HG03575 (cell line): ENCODE results near the gene UNC13B.
"Not testable (repeated sequence)": the region's sequence is repeated elsewhere in the genome, so short reads cannot be mapped to it uniquely, and the experiment has no call there.

ENCODE experiments used
- ATAC-seq: cut with Tn5 transposase; IDR thresholded peaks from one replicate; pipeline ENCODE4 v1.9.1; 2021; ENCODE audit not compliant: unreplicated experiment, insufficient number of reproducible peaks, low FRiP score; ENCODE audit errors: extremely low read depth

The UNC13B gene

GRCh38 chr9:35396560-35397215 is 234.9 kb downstream of the UNC13B start:
- ATAC-seq = no peak

GRCh38 chr9:35397216-35397698 is 235.4 kb downstream of the UNC13B start:
- ATAC-seq = no peak

GRCh38 chr9:35397923-35398322 is 236.1 kb downstream of the UNC13B start:
- ATAC-seq = no peak

- no peak for ATAC-seq
Measured at GRCh38 chr9:35398651-35399335, 237.0 kb downstream of the UNC13B start.

GRCh38 chr9:35404865-35405264 is 243.1 kb downstream of the UNC13B start:
- no peak for ATAC-seq

GRCh38 chr9:35406183-35406959 is 244.6 kb downstream of the UNC13B start:
- no peak for ATAC-seq

GRCh38 chr9:35407846-35408245 is 246.0 kb downstream of the UNC13B start:
- no peak for ATAC-seq

- not testable (repeated sequence) for ATAC-seq
Measured at GRCh38 chr9:35409434-35409833, 247.6 kb downstream of the UNC13B start.

GRCh38 chr9:35414889-35415288 is 253.1 kb downstream of the UNC13B start:
- no peak for ATAC-seq

- no peak for ATAC-seq
Measured at GRCh38 chr9:35415402-35416097, 253.7 kb downstream of the UNC13B start.

- ATAC-seq = no peak
Measured at GRCh38 chr9:35416098-35416427, 254.3 kb downstream of the UNC13B start.

GRCh38 chr9:35422346-35422745 is 260.5 kb downstream of the UNC13B start:
- no peak for ATAC-seq

- no peak for ATAC-seq
Measured at GRCh38 chr9:35422753-35423152, 260.9 kb downstream of the UNC13B start.

- no peak for ATAC-seq
Measured at GRCh38 chr9:35423499-35423898, 261.7 kb downstream of the UNC13B start.

GRCh38 chr9:35424356-35425352 is 262.8 kb downstream of the UNC13B start:
- ATAC-seq = no peak

- ATAC-seq = no peak
Measured at GRCh38 chr9:35426627-35427026, 264.8 kb downstream of the UNC13B start.

- no peak for ATAC-seq
Measured at GRCh38 chr9:35431467-35431866, 269.7 kb downstream of the UNC13B start.

- no peak for ATAC-seq
Measured at GRCh38 chr9:35432076-35432475, 270.3 kb downstream of the UNC13B start.
